Lower lobe of right lung (tissue), 2 donors: ENCODE results near the gene RPGRIP1L. TPM values are rescaled to one million over a fixed set of nuclear protein-coding genes. Genes with fewer than 3 reads are reported as not detected.
"Not testable (repeated sequence)": the region's sequence is repeated elsewhere in the genome, so short reads cannot be mapped to it uniquely, and the experiment has no call there.

ENCODE experiments used
- ATAC-seq, 2 donors: fragments of 200-7000 bp; cut with Tn5 transposase; one replicate each; pipeline ENCODE4 v1.9.1; 2020 to 2022; ENCODE audit warnings: mild to moderate bottlenecking in 2 of 2, moderate library complexity in 2 of 2
- DNase-seq: peaks from one replicate; pipeline ENCODE4 v3.0.0-alpha.2; 2020
- H3K27ac ChIP-seq: fragments of 200-600 bp; one replicate; pipeline ENCODE4 v1.8.0; 2022
- H3K27me3 ChIP-seq: fragments of 200-600 bp; one replicate; pipeline ENCODE4 v1.8.0; 2022; ENCODE audit warnings: low read depth
- H3K36me3 ChIP-seq: fragments of 200-600 bp; one replicate; pipeline ENCODE4 v1.8.0; 2022; ENCODE audit warnings: mild to moderate bottlenecking
- H3K4me1 ChIP-seq: fragments of 200-600 bp; one replicate; pipeline ENCODE4 v1.8.0; 2022
- H3K4me3 ChIP-seq: fragments of 200-600 bp; one replicate; pipeline ENCODE4 v1.8.0; 2022; ENCODE audit warnings: mild to moderate bottlenecking
- H3K9me3 ChIP-seq: fragments of 200-600 bp; one replicate; pipeline ENCODE4 v1.8.0; 2022
- intact Hi-C: fragments of 100-400 bp; cut with DNase I; formaldehyde crosslinking; loops from one replicate; pipeline ENCODE4 v1.11.0; 2022
- total RNA-seq: library from RNA; stranded (reverse); fragmentation: NEBNext Ultra II Directional; extraction: Animal tissue kit (Norgen Biotek cat#: 25700); gene quantifications from one replicate; pipeline ENCODE4 v1.2.1, GENCODE V29; 2021
- TF ChIP-seq, protein P1 (sequence below): fragments of 200-600 bp; IDR thresholded peaks from one replicate; pipeline ENCODE4 v1.8.0; 2022; ENCODE audit warnings: antibody characterized with exemption, mild to moderate bottlenecking
- donor health status: DM: no; HTN: yes; CAD: no; lungs with severe emphysema.

RPGRIP1L gene
- total RNA-seq, 1 donor from 2014 or later, result 6.6 TPM

DNA sequence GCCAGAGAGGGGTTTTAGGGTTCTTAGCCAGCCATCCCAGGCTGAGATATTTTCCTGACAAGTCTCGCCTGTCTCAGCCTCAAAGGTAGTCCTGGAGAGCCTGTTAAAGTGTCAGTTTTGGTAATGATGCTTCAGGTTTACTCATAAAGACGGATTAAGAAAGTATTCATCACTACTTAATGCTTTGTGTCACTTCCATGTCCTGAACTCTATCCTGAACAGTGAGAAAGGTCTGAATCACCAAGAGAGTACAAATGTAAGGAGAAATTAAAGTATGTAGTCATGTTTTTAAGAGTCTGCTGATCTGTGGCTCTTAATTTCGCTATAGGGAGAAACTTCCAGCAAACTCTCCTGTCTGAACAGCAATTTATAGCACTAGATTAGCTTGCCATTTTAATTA is 14.0 kb downstream of the RPGRIP1L start:
- no peak for ATAC-seq

DNA sequence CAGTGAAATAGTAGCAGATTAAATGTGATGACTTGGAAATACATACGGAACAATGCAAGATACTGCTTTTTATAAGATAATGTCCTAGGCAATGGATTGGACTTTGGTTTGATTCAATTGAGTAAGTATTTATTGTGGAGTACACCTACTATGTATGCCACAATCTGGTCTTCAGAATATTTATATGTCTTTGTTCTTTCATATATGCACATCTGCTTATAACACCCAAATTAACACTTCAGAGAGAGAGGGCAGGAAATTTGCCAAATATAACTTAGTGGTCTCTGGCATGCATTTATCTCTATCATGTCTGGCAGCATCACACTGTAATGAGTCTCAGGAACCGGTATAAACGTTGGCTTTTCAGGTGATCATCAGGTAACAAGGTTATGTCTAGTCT is 16.9 kb downstream of the RPGRIP1L start:
- H3K4me3 ChIP-seq, result no peak overlapping the region
- TF ChIP-seq, protein P1, sequence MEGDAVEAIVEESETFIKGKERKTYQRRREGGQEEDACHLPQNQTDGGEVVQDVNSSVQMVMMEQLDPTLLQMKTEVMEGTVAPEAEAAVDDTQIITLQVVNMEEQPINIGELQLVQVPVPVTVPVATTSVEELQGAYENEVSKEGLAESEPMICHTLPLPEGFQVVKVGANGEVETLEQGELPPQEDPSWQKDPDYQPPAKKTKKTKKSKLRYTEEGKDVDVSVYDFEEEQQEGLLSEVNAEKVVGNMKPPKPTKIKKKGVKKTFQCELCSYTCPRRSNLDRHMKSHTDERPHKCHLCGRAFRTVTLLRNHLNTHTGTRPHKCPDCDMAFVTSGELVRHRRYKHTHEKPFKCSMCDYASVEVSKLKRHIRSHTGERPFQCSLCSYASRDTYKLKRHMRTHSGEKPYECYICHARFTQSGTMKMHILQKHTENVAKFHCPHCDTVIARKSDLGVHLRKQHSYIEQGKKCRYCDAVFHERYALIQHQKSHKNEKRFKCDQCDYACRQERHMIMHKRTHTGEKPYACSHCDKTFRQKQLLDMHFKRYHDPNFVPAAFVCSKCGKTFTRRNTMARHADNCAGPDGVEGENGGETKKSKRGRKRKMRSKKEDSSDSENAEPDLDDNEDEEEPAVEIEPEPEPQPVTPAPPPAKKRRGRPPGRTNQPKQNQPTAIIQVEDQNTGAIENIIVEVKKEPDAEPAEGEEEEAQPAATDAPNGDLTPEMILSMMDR, result no peak
- no peaks in the 10 kb centered on the region for H3K27me3 ChIP-seq
- no peaks in the 10 kb centered on the region for H3K9me3 ChIP-seq
- ATAC-seq (no peak), DNase-seq (no peak)
- H3K27ac ChIP-seq, result no peak overlapping the region
- intact Hi-C loops, result no loop called here
- peaks cover 6% of the 10 kb centered on the region for H3K36me3 ChIP-seq
- H3K4me1 ChIP-seq, result no peaks in the 10 kb centered on the region

More for the DNA sequence above, 14.0 kb downstream of the RPGRIP1L start:
- Histone ChIP-seq H3K36me3 (peaks cover 10% of the 10 kb centered on the region), H3K4me1 (no peaks in the 10 kb centered on the region), H3K27ac (no peak overlapping the region), H3K27me3 (no peaks in the 10 kb centered on the region), H3K9me3 (no peaks in the 10 kb centered on the region), H3K4me3 (no peak overlapping the region)
- no peak for DNase-seq
- TF ChIP-seq, protein P1, result no peak
- intact Hi-C loops, result no loop called here

DNA sequence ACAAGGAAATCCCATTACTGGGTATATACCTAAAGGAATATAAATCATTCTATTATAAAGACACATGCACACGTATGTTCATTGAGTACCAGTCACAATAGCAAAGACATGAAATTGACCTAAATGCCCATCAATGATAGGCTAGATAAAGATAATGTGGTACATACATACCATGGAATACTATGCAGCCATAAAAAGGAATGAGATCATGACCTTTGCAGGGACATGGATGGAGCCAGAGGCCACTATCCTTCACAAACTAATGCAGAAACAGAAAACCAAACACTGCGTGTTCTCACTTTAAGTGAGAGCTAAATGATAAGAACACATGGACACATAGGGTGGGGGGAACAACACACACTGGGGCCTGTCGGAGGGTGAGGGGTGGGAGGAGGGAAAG is 18.3 kb downstream of the RPGRIP1L start:
- ATAC-seq, H3K36me3 ChIP-seq, H3K4me3 ChIP-seq, H3K4me1 ChIP-seq, H3K9me3 ChIP-seq, intact Hi-C loops, H3K27me3 ChIP-seq, DNase-seq, H3K27ac ChIP-seq: not testable (repeated sequence)

DNA sequence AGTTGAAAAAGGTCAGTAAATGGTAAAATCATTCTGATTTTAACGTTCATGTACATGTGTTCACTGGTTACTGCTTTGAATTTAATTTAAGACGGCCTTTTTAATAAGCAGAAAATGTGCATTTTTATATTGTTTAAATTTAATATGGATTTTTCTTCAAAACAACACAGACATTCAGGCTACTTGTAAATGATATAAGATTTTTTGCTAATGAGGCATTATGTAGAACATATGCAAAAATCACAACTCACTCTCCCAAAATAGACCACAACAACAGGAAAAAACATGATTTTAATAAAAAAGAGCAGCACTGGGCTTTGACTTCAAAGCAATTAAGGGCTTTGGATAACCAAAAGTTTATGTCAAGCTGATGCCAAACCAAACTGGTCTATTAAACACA is 22.3 kb downstream of the RPGRIP1L start:
- Histone ChIP-seq H3K4me3 (no peak overlapping the region), H3K9me3 (no peaks in the 10 kb centered on the region), H3K4me1 (no peaks in the 10 kb centered on the region), H3K27me3 (no peaks in the 10 kb centered on the region), H3K27ac (no peak overlapping the region), H3K36me3 (no peaks in the 10 kb centered on the region)
- intact Hi-C loops, result no loop called here
- no peak for DNase-seq
- TF ChIP-seq, protein P1, result no peak
- no peak for ATAC-seq

DNA sequence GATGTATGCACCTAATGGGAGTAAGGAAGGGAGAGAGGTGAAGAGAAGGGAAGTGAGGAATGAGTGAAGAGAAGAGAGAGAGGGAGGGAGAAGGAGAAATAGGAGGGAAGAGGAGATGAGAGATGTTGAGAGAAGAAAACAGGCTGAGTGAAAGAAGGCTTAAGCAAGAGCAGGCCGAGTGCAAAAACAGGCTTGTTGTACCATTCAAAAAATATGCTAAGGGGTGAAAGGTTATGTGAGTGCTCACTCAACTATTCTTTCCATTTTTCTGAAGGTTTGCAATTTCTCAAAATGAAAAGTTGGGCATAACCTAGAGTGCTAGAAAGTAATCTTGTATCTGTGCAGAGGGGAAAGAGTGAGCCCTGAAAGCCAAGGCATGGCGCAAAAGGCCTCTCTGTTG is 22.9 kb downstream of the RPGRIP1L start:
- H3K4me1 ChIP-seq, result no peaks in the 10 kb centered on the region
- no peak for ATAC-seq
- no peak overlapping the region for H3K27ac ChIP-seq
- H3K4me3 ChIP-seq, result no peak overlapping the region
- no peaks in the 10 kb centered on the region for H3K9me3 ChIP-seq
- TF ChIP-seq, protein P1, result no peak
- intact Hi-C loops, result no loop called here
- DNase-seq, result no peak
- no peaks in the 10 kb centered on the region for H3K36me3 ChIP-seq
- H3K27me3 ChIP-seq, result no peaks in the 10 kb centered on the region

DNA sequence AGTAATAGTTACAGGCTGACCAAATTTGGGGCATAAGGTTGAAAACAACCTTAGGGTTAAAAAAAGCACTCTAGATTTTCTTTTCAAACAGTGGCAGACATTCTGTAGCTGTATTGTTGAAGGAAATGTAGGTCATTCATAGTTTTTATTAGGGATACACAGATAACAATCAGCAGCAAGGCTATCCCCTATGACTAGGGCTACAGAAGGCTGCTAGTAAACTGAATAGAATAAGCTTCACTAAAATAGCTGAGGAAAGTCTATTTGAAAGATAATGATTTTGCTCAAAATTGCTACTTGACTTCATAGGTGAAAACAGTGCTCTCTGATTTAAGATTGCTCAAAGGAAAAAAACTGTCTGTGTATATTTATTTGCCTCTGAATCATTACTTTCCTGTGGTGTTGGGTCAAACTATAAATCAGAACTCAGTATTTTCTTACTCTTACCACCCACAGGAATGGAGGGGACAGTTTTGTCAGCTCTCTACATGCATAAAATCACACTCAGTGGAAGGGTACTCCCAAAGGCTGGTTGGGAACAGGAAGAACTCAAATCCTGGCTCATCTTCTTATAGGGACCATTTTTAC is 24.8 kb downstream of the RPGRIP1L start:
- Histone ChIP-seq H3K9me3 (no peaks in the 10 kb centered on the region), H3K36me3 (no peaks in the 10 kb centered on the region), H3K4me1 (no peaks in the 10 kb centered on the region), H3K27ac (no peak overlapping the region), H3K4me3 (no peak overlapping the region), H3K27me3 (no peaks in the 10 kb centered on the region)
- no peak for DNase-seq
- intact Hi-C loops, result no loop called here
- ATAC-seq, result no peak
- TF ChIP-seq, protein P1, result no peak
